Upper lobe of right lung (tissue), 1 donor: ENCODE data around the gene EVA1C. TPM values are rescaled to one million over a fixed set of nuclear protein-coding genes. Genes with fewer than 3 reads are reported as not detected.

Experiments used
- ATAC-seq: fragments of 200-7000 bp; cut with Tn5 transposase; one replicate; pipeline ENCODE4 v1.9.1; 2020; ENCODE audit warnings: mild to moderate bottlenecking, moderate library complexity
- DNase-seq: peaks from one replicate; pipeline ENCODE4 v3.0.0-alpha.2; 2020
- H3K27ac ChIP-seq: fragments of 200-600 bp; one replicate; pipeline ENCODE4 v1.8.0; 2022
- H3K27me3 ChIP-seq: fragments of 200-600 bp; one replicate; pipeline ENCODE4 v1.8.0; 2022; ENCODE audit warnings: mild to moderate bottlenecking
- H3K36me3 ChIP-seq: fragments of 200-600 bp; one replicate; pipeline ENCODE4 v1.8.0; 2022
- H3K4me1 ChIP-seq: fragments of 200-600 bp; one replicate; pipeline ENCODE4 v1.8.0; 2022
- H3K4me3 ChIP-seq: fragments of 200-600 bp; one replicate; pipeline ENCODE4 v1.8.0; 2022; ENCODE audit warnings: mild to moderate bottlenecking
- H3K9me3 ChIP-seq: fragments of 200-600 bp; one replicate; pipeline ENCODE4 v1.8.0; 2022
- intact Hi-C: fragments of 100-400 bp; cut with DNase I; formaldehyde crosslinking; loops from one replicate; pipeline ENCODE4 v1.11.0; 2022
- total RNA-seq: library from RNA; stranded (reverse); fragmentation: NEBNext Ultra II Directional; extraction: Animal tissue kit (Norgen Biotek cat#: 25700); gene quantifications from one replicate; pipeline ENCODE4 v1.2.1, GENCODE V29; 2021
- TF ChIP-seq, protein P1 (sequence below): fragments of 200-600 bp; IDR thresholded peaks from one replicate; pipeline ENCODE4 v1.8.0; 2022; ENCODE audit warnings: antibody characterized with exemption
- donor health status: DM: no; HTN: yes; CAD: no; lungs with severe emphysema.

The EVA1C gene
- total RNA-seq, 1 donor from 2014 or later = 55.4 TPM

DNA sequence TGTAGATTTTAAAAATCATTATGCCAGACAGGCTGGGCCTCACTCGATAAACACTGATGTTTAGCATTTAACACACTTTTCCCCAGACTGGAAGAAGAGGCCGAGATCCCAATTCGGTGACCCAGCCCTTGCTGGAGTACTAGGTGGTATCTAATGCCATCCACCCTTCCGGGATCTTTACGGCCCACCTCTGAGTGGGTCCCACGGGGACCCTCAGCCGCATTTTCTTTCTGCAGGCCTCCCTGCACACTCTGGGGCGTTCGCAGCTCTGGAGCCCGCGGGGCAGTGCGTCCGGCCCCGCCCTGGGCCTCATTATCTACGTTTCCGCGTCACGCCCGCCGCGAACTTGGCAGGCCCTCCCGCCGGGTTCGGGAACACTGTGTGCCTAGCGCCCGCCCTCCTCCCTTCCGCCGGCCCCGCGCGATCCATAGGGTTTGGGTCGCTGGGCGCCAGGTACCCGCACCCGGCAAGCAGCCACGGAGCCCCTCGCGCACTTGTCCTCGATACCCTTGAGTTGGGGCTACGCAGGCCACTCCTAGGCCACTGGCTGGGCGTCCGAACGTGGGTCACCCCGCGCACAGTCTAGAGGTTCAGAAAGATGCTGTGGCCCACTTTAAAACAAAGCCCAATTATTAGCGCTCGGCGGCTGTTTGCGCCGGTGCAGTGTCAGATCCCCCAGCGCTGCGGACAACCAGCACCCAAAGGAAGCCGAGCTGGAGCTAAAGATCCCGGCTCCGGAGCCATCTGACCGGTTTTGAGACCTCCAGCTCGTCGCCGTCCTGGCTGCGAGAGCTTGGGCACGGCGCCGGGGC is 950 bp upstream of the EVA1C start:
- Histone ChIP-seq H3K4me3 (peak overlapping the region; percentile 80), H3K27me3 (no peaks in the 10 kb centered on the region), H3K4me1 (peaks cover 33% of the 10 kb centered on the region), H3K9me3 (no peaks in the 10 kb centered on the region), H3K27ac (peak overlapping the region; percentile 100), H3K36me3 (peaks cover 4% of the 10 kb centered on the region)
- peak; percentile 85 for ATAC-seq
- intact Hi-C loops = no loop called here
- TF ChIP-seq, protein P1, sequence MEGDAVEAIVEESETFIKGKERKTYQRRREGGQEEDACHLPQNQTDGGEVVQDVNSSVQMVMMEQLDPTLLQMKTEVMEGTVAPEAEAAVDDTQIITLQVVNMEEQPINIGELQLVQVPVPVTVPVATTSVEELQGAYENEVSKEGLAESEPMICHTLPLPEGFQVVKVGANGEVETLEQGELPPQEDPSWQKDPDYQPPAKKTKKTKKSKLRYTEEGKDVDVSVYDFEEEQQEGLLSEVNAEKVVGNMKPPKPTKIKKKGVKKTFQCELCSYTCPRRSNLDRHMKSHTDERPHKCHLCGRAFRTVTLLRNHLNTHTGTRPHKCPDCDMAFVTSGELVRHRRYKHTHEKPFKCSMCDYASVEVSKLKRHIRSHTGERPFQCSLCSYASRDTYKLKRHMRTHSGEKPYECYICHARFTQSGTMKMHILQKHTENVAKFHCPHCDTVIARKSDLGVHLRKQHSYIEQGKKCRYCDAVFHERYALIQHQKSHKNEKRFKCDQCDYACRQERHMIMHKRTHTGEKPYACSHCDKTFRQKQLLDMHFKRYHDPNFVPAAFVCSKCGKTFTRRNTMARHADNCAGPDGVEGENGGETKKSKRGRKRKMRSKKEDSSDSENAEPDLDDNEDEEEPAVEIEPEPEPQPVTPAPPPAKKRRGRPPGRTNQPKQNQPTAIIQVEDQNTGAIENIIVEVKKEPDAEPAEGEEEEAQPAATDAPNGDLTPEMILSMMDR = no peak
- DNase-seq = peak; percentile 96

DNA sequence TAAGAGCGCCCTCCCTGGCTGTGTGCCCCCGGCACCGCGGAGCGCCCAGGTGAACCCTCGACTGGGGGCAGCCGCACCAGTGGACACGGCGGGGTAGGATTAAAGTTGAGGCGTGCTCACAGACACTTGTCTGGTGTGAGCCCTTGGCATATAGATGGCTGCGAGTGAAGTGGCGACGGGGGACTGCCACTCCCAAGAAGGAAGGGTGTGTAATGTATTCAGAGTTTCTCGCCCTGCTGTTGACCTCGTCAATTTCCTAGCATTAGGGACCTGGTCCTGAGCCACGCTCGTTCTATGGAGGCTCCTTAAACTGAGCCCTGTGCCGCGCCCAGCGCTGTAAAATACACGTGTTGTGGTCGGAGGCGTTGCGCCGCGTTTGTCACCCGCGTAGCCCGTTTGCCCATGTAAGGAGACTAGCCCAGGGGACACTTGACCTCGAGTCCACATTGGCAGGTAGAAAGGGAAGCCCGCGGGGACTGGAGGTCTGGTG is 554 bp downstream of the EVA1C start:
- TF ChIP-seq, protein P1 = no peak
- intact Hi-C loops = no loop called here
- peak; percentile 23 for ATAC-seq
- Histone ChIP-seq H3K4me3 (peak overlapping the region; percentile 80), H3K9me3 (no peaks in the 10 kb centered on the region), H3K27ac (peak overlapping the region; percentile 100), H3K4me1 (peaks cover 44% of the 10 kb centered on the region), H3K36me3 (peaks cover 11% of the 10 kb centered on the region), H3K27me3 (no peaks in the 10 kb centered on the region)
- DNase-seq = peak; percentile 80

DNA sequence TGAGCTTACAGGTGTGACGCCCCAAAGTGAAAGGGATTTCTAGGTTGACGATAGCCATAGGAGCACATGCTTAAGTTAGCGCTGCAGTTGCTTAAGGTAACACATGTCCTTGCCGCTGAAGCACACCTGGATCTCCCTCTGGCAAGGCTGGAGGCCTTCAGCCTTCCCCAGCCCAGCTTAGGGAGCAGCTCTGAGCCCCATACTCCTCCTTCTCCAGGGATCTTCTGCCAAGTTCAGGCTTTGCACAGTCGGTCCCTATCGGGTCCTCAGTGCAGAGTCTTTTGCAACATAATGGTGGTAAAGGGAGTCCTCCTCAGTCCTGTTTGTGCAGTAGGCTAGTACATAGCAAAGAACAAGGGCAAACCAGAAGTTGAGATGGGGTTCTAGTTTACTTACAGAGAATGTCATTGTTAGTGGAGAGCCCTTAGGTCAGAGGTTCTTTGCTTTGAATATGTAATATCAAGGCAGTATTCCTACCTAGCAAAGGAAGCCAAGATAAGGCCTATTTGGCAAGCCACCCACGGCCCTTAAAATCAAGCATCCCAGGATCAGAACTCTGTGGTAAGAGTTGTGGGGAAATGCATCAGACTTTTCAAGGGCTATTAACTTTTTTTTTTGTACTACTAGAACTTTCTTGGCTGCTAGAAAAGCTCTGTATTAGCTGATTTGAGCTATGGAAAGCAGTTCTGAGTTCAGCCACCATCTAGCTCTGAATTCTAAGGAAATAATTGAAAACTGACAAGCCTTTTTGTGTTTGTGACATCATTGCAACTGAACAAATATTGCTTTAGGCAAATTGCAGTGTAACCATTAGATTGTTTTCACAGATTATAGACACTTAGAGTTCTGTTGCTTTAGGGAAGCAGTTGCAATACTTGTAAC is 1.4 kb downstream of the EVA1C start:
- Histone ChIP-seq H3K36me3 (peaks cover 14% of the 10 kb centered on the region), H3K27me3 (no peaks in the 10 kb centered on the region), H3K4me1 (peaks cover 45% of the 10 kb centered on the region), H3K9me3 (no peaks in the 10 kb centered on the region), H3K4me3 (peak overlapping the region; percentile 80), H3K27ac (peak overlapping the region; percentile 100)
- ATAC-seq (peak; percentile 31), DNase-seq (peak; percentile 81)
- TF ChIP-seq, protein P1 = no peak
- intact Hi-C loops = no loop called here

DNA sequence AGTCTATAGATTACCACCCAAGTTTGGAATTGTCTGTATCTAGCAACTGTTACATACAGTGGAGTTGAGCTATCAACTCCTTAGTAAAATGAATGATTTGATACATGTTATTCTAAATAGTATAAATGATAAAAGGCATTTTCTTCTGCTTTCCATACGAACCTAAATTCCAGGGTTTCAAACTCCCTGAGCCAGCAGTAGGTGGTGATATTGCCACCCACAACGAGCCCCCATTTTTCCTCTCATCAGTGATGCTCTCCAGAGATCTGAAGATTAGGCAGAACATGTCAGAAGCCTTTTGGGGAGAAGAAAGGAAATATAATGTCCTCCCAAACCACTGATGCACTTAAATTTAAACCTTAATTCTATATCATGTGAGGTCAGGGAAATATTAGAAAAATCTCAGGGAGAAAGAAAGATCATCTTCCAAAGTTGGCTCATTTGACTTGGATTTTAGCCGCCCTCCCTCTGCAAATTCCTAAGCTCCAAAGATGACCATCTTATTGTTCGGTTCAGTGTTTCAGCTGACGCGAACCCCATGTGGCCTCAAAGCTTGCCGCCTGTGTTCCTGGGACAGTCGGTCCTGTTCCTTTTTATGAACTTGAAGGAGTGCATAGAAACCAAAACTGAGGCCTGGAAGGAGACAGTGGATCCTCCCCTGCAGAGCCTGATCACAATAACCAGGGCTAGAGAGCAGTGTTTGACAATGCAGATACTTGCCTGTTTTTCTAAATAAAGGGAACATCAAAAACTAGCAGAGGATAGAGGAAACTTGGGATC is 2.3 kb downstream of the EVA1C start:
- H3K27ac ChIP-seq = peak overlapping the region; percentile 100
- no peaks in the 10 kb centered on the region for H3K9me3 ChIP-seq
- H3K27me3 ChIP-seq = no peaks in the 10 kb centered on the region
- peaks cover 14% of the 10 kb centered on the region for H3K36me3 ChIP-seq
- ATAC-seq (no peak), DNase-seq (no peak)
- TF ChIP-seq, protein P1 = peak; percentile 36
- H3K4me3 ChIP-seq = peak overlapping the region; percentile 80
- H3K4me1 ChIP-seq = peaks cover 45% of the 10 kb centered on the region
- intact Hi-C loops = no loop called here
